HepG2 (cell line): ENCODE data around the gene ETV3L. TPM values are rescaled to one million over a fixed set of nuclear protein-coding genes. Genes with fewer than 3 reads are reported as not detected.

ENCODE experiments used
- ETV5 ChIP-seq: IDR thresholded peaks from 2 replicates; pipeline ENCODE4 v1.6.1; 2018; ENCODE audit warnings: missing biosample characterization, missing genetic modification reagents, inconsistent platforms, borderline replicate concordance
- MED8 ChIP-seq: sonication (generic); formaldehyde crosslinking; IDR thresholded peaks from 2 replicates; pipeline ENCODE4 v1.8.1; 2023; ENCODE audit warnings: mild to moderate bottlenecking, missing genetic modification reagents; ENCODE audit not compliant: insufficient replicate concordance
- MTA3 ChIP-seq: sonication (generic); formaldehyde crosslinking; IDR thresholded peaks from 2 replicates; pipeline ENCODE4 v1.4.0; 2020; ENCODE audit warnings: missing genetic modification reagents
- NKX3-1 ChIP-seq: sonication (generic); formaldehyde crosslinking; IDR thresholded peaks from 2 replicates; pipeline ENCODE4 v1.5.0; 2020; ENCODE audit warnings: missing genetic modification reagents
- NPAS2 ChIP-seq: sonication (generic); formaldehyde crosslinking; IDR thresholded peaks from 2 replicates; pipeline ENCODE4 v1.8.0; 2022; ENCODE audit warnings: mild to moderate bottlenecking, missing genetic modification reagents, borderline replicate concordance
- REXO4 ChIP-seq: sonication (generic); formaldehyde crosslinking; IDR thresholded peaks from 2 replicates; pipeline ENCODE4 v1.8.0; 2022; ENCODE audit warnings: missing genetic modification reagents, mild to moderate bottlenecking, borderline replicate concordance
- SMAD9 ChIP-seq: sonication (generic); formaldehyde crosslinking; IDR thresholded peaks from 2 replicates; pipeline ENCODE4 v1.5.1; 2020; ENCODE audit warnings: mild to moderate bottlenecking, missing genetic modification reagents
- STAG1 ChIP-seq: sonication (generic); formaldehyde crosslinking; IDR thresholded peaks from 2 replicates; pipeline ENCODE4 v1.4.0; 2020; ENCODE audit warnings: missing genetic modification reagents
- TOE1 ChIP-seq: sonication (generic); formaldehyde crosslinking; IDR thresholded peaks from 2 replicates; pipeline ENCODE4 v1.4.0; 2020; ENCODE audit warnings: mild to moderate bottlenecking, missing genetic modification reagents
- ZFP36 ChIP-seq: fragments of 150-350 bp; IDR thresholded peaks from 2 replicates; pipeline ENCODE4 v1.6.1; 2018; ENCODE audit warnings: borderline replicate concordance, low read length, low read depth; ENCODE audit not compliant: partially characterized antibody
- ZFX ChIP-seq: sonication (generic); formaldehyde crosslinking; IDR thresholded peaks from 2 replicates; pipeline ENCODE4 v1.4.0; 2020; ENCODE audit warnings: mild to moderate bottlenecking, low read depth, missing genetic modification reagents, moderate library complexity
- ZNF160 ChIP-seq: sonication (generic); formaldehyde crosslinking; IDR thresholded peaks from 2 replicates; pipeline ENCODE4 v1.8.0; 2022; ENCODE audit warnings: mild to moderate bottlenecking, inconsistent platforms, missing genetic modification reagents
- ZNF451 ChIP-seq: sonication (generic); formaldehyde crosslinking; IDR thresholded peaks from 2 replicates; pipeline ENCODE4 v1.5.0; 2020; ENCODE audit warnings: mild to moderate bottlenecking, missing genetic modification reagents
- ZSCAN20 ChIP-seq: sonication (generic); formaldehyde crosslinking; IDR thresholded peaks from 2 replicates; pipeline ENCODE4 v1.4.0; 2020; ENCODE audit warnings: missing genetic modification reagents, mild to moderate bottlenecking, borderline replicate concordance
- polyA plus RNA-seq, 8 experiments: library from polyadenylated mRNA; depleted of rRNA in 3 of 8; stranded (reverse) in 7 of 8; unstranded in 1 of 8; fragments of >200 nt; fragmentation: Illumina TruSeq in 4 of 8; extraction: Trizol in 4 of 8; gene quantifications; 2 replicates each; pipeline versions ENCODE4 v1.2.1 to v1.2.3, GENCODE V29; 2011 to 2016; ENCODE audit warnings: low read depth in 4 of 8, missing spikeins in 1 of 8, mixed read lengths in 1 of 8; ENCODE audit not compliant: insufficient read depth in 1 of 8
- total RNA-seq, 5 experiments: library from RNA; depleted of rRNA; stranded (reverse); fragments of >200 nt; fragmentation: Illumina TruSeq; extraction: Trizol; gene quantifications; 2 replicates each; pipeline ENCODE4 v1.2.3, GENCODE V29; 2016; ENCODE audit warnings: low read depth in 1 of 5
- TF ChIP-seq, protein P1 (sequence below): sonication (generic); formaldehyde crosslinking; IDR thresholded peaks from 2 replicates; pipeline ENCODE4 v1.9.0; 2022; ENCODE audit warnings: missing genetic modification reagents, mild to moderate bottlenecking, borderline replicate concordance
- TF ChIP-seq, protein P2 (sequence below), 2 experiments: sonication (generic) in 1 of 2; formaldehyde crosslinking in 1 of 2; IDR thresholded peaks; 2 replicates each; pipeline versions ENCODE4 v1.5.1 to v1.6.1; 2011 to 2020; ENCODE audit warnings: borderline replicate concordance in 1 of 2, low read depth in 1 of 2, low read length in 1 of 2, mild to moderate bottlenecking in 1 of 2, missing genetic modification reagents in 1 of 2, moderate library complexity in 1 of 2
- TF ChIP-seq, protein P3 (sequence below): sonication (generic); formaldehyde crosslinking; IDR thresholded peaks from 2 replicates; pipeline ENCODE4 v1.4.0; 2020; ENCODE audit warnings: missing genetic modification reagents, low read depth, mild to moderate bottlenecking, borderline replicate concordance
- TF ChIP-seq, protein P4 (sequence below): IDR thresholded peaks from 2 replicates; pipeline ENCODE4 v1.6.1; 2018; ENCODE audit warnings: missing genetic modification reagents, mild to moderate bottlenecking, missing compliant biosample characterization
- TF ChIP-seq, protein P5 (sequence below): sonication (generic); formaldehyde crosslinking; IDR thresholded peaks from 2 replicates; pipeline ENCODE4 v1.9.0; 2021; ENCODE audit warnings: missing genetic modification reagents, mild to moderate bottlenecking, borderline replicate concordance
- TF ChIP-seq, protein P6 (sequence below): sonication (generic); IDR thresholded peaks from 2 replicates; pipeline ENCODE4 v1.6.1; 2016; ENCODE audit warnings: low read depth, borderline replicate concordance

ETV3L gene
- total and polyA plus RNA-seq, 2 of the 13 experiments (the other 11 are each of a cell fraction or from before 2014, with no cell fraction given), result not detected

DNA sequence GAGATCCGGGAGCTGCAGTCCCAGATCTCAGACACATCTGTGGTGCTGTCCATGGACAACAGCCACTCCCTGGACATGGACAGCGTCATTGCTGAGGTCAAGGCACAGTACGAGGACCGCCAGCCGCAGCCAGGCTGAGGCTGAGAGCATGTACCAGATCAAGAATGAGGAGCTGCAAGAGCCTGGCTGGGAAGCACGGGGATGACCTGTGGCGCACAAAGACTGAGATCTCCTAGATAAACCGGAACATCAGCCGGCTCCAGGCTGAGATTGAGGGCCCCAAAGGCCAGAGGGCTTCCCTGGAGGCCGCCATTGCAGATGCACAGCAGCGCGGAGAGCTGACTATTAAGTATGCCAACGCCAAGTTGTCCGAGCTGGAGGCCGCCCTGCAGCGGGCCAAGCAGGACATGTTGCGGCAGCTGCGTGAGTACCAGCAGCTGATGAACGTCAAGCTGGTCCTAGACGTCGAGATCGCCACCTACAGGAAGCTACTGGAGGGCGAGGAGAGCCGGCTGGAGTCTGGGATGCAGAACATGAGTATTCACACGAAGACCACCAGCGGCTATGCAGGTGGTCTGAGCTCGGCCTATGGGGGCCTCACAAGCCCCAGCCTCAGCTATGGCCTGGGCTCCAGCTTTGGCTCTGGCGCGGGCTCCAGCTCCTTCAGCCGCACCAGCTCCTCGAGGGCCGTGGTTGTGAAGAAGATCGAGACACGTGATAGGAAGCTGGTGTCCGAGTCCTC is 25.5 kb downstream of the ETV3L start (continued):
- TF ChIP-seq, protein P1, sequence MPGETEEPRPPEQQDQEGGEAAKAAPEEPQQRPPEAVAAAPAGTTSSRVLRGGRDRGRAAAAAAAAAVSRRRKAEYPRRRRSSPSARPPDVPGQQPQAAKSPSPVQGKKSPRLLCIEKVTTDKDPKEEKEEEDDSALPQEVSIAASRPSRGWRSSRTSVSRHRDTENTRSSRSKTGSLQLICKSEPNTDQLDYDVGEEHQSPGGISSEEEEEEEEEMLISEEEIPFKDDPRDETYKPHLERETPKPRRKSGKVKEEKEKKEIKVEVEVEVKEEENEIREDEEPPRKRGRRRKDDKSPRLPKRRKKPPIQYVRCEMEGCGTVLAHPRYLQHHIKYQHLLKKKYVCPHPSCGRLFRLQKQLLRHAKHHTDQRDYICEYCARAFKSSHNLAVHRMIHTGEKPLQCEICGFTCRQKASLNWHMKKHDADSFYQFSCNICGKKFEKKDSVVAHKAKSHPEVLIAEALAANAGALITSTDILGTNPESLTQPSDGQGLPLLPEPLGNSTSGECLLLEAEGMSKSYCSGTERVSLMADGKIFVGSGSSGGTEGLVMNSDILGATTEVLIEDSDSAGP (CRISPR knock-in tag), result peak; percentile 70
- TF ChIP-seq ZSCAN20 (CRISPR knock-in tag), result no peak
- TF ChIP-seq, protein P2, sequence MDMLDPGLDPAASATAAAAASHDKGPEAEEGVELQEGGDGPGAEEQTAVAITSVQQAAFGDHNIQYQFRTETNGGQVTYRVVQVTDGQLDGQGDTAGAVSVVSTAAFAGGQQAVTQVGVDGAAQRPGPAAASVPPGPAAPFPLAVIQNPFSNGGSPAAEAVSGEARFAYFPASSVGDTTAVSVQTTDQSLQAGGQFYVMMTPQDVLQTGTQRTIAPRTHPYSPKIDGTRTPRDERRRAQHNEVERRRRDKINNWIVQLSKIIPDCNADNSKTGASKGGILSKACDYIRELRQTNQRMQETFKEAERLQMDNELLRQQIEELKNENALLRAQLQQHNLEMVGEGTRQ (IDR thresholded peaks at IDR 0.05; ENCODE audit: low read depth, low read length), result no peak
- TF ChIP-seq, protein P2 (CRISPR knock-in tag; IDR thresholded peaks at IDR 0.05; ENCODE audit: borderline replicate concordance), result no peak
- TF ChIP-seq, protein P3, sequence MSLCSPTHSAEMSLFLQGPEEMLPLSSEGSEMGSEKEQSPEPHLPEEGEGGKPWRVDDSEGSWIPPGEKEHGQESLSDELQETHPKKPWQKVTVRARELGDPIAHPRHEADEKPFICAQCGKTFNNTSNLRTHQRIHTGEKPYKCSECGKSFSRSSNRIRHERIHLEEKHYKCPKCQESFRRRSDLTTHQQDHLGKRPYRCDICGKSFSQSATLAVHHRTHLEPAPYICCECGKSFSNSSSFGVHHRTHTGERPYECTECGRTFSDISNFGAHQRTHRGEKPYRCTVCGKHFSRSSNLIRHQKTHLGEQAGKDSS (CRISPR knock-in tag), result 0 out of 2 replicates have a peak, but pooled peaks have one; percentile 25
- TF ChIP-seq ZFP36, result no peak
- TF ChIP-seq STAG1 (CRISPR knock-in tag), result peak; percentile 81
- TF ChIP-seq, protein P4, sequence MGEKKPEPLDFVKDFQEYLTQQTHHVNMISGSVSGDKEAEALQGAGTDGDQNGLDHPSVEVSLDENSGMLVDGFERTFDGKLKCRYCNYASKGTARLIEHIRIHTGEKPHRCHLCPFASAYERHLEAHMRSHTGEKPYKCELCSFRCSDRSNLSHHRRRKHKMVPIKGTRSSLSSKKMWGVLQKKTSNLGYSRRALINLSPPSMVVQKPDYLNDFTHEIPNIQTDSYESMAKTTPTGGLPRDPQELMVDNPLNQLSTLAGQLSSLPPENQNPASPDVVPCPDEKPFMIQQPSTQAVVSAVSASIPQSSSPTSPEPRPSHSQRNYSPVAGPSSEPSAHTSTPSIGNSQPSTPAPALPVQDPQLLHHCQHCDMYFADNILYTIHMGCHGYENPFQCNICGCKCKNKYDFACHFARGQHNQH (CRISPR knock-in tag), result peak; percentile 32; the same call in 1 of the 2 replicates
- no peak for TF ChIP-seq NPAS2
- TF ChIP-seq MED8 (CRISPR knock-in tag), result no peak
- TF ChIP-seq, protein P5, sequence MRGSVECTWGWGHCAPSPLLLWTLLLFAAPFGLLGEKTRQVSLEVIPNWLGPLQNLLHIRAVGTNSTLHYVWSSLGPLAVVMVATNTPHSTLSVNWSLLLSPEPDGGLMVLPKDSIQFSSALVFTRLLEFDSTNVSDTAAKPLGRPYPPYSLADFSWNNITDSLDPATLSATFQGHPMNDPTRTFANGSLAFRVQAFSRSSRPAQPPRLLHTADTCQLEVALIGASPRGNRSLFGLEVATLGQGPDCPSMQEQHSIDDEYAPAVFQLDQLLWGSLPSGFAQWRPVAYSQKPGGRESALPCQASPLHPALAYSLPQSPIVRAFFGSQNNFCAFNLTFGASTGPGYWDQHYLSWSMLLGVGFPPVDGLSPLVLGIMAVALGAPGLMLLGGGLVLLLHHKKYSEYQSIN, result no peak
- TF ChIP-seq TOE1 (CRISPR knock-in tag), result no peak
- no peak for TF ChIP-seq ZNF160
- no peak for TF ChIP-seq REXO4 (CRISPR knock-in tag)
- no peak for TF ChIP-seq MTA3 (CRISPR knock-in tag)
- TF ChIP-seq, protein P6, sequence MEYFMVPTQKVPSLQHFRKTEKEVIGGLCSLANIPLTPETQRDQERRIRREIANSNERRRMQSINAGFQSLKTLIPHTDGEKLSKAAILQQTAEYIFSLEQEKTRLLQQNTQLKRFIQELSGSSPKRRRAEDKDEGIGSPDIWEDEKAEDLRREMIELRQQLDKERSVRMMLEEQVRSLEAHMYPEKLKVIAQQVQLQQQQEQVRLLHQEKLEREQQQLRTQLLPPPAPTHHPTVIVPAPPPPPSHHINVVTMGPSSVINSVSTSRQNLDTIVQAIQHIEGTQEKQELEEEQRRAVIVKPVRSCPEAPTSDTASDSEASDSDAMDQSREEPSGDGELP, result peak; percentile 95
- TF ChIP-seq ETV5, result no peak
- no peak for TF ChIP-seq ZNF451 (CRISPR knock-in tag)
- TF ChIP-seq SMAD9 (CRISPR knock-in tag), result no peak
- peak; percentile 59; the same call in 1 of the 2 replicates for TF ChIP-seq ZFX (CRISPR knock-in tag)
- TF ChIP-seq NKX3-1 (CRISPR knock-in tag), result no peak
